A172 (cell line): ENCODE results near the gene KRT24. TPM values are rescaled to one million over a fixed set of nuclear protein-coding genes. Genes with fewer than 3 reads are reported as not detected.
"Not testable (repeated sequence)": the region's sequence is repeated elsewhere in the genome, so short reads cannot be mapped to it uniquely, and the experiment has no call there.

Experiments used
- DNase-seq: peaks from one replicate; pipeline ENCODE4 v3.0.0-alpha.2; 2015; ENCODE audit warnings: low spot score
- total RNA-seq: library from RNA; depleted of rRNA; stranded (reverse); fragments of >200 nt; shearing (Covaris generic); gene quantifications from 2 replicates; pipeline ENCODE4 v1.2.3, GENCODE V29; 2014; rRNA removed

Gene KRT24
- total RNA-seq: not detected in 2 replicates

- DNase-seq: no peak
These were observed at the start of gene KRT24 for GRCh38 chr17:40703652-40704051. TSS of gene KRT24 (minus strand) at chr17:40703752. CDS start at chr17:40703693, 59 bp downstream.

GRCh38 chr17:40751065-40751464, 47.5 kb upstream of the KRT24 start:
- DNase-seq: no peak

GRCh38 chr17:40750391-40750790, 46.8 kb upstream of the KRT24 start:
- no peak for DNase-seq

GRCh38 chr17:40748666-40749065, 45.1 kb upstream of the KRT24 start:
- DNase-seq: not testable (repeated sequence)

GRCh38 chr17:40738553-40738952, 35.0 kb upstream of the KRT24 start:
- DNase-seq: no peak

GRCh38 chr17:40735016-40735415, 31.5 kb upstream of the KRT24 start:
- DNase-seq: no peak

- DNase-seq: no peak
These were observed 30.5 kb upstream of the KRT24 start for GRCh38 chr17:40734018-40734417.

GRCh38 chr17:40730970-40731369, 27.4 kb upstream of the KRT24 start:
- DNase-seq: no peak

GRCh38 chr17:40727447-40728231, 24.1 kb upstream of the KRT24 start:
- DNase-seq: peak; percentile 10

- DNase-seq: no peak
These were observed 23.4 kb upstream of the KRT24 start for GRCh38 chr17:40726919-40727318.

- DNase-seq: peak; percentile 20
These were observed 21.1 kb upstream of the KRT24 start for GRCh38 chr17:40724656-40725055.

- DNase-seq: no peak
These were observed 18.7 kb upstream of the KRT24 start for GRCh38 chr17:40722241-40722640.

- DNase-seq: no peak
These were observed 17.3 kb upstream of the KRT24 start for GRCh38 chr17:40720899-40721298.

- DNase-seq: no peak
These were observed 15.4 kb upstream of the KRT24 start for GRCh38 chr17:40718930-40719329.

- DNase-seq: no peak
These were observed 14.2 kb upstream of the KRT24 start for GRCh38 chr17:40717776-40718175.

- DNase-seq: no peak
These were observed 10.9 kb upstream of the KRT24 start for GRCh38 chr17:40714473-40714872.

GRCh38 chr17:40707745-40708144, 4.2 kb upstream of the KRT24 start:
- peak; percentile 11 for DNase-seq

GRCh38 chr17:40705584-40705983, 2.0 kb upstream of the KRT24 start:
- no peak for DNase-seq

GRCh38 chr17:40702271-40702670, 1.3 kb downstream of the KRT24 start:
- no peak for DNase-seq

GRCh38 chr17:40699853-40700252, 3.7 kb downstream of the KRT24 start:
- no peak for DNase-seq

GRCh38 chr17:40699371-40699770, 4.2 kb downstream of the KRT24 start:
- no peak for DNase-seq

- no peak for DNase-seq
These were observed 6.3 kb downstream of the KRT24 start for GRCh38 chr17:40697297-40697696.

- DNase-seq: no peak
These were observed 6.9 kb downstream of the KRT24 start for GRCh38 chr17:40696651-40697072.
